Cerebellar cortex (tissue), 1 donor: ENCODE results near the gene CLDN15.
"Not testable (repeated sequence)": the region's sequence is repeated elsewhere in the genome, so short reads cannot be mapped to it uniquely, and the experiment has no call there.

Experiments
- DNase-seq: peaks from one replicate; pipeline ENCODE4 v3.0.0-alpha.2; 2015; ENCODE audit warnings: low spot score

The CLDN15 gene

DNA sequence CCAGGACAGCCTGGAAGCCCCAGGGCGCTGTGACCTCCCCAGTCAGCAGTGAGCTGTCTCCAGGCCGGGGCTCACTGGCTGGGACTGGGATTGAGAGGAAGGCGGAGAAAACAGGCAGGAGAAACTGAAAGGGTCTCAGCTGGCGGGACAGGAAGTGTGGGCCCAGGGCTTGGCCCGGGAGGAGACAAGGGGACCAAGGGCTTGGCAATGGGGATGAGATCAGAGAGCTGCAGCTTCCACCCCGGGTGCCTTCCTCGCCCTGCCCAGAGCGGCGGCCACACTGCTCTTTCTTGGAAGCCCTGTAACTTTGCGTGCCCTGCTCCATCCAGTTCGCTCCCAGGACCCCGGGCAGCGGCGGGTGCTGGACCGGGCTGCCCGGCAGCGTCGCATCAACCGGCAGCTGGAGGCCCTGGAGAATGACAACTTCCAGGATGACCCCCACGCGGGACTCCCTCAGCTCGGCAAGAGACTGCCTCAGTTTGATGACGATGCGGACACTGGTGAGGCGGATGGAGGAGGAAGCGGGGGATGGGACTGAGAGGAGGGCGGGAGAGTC, 15.2 kb downstream of the CLDN15 start:
- DNase-seq: no peak

- DNase-seq: no peak
These were observed 17.3 kb downstream of the CLDN15 start for GRCh38 chr7:101220295-101220694.

DNA sequence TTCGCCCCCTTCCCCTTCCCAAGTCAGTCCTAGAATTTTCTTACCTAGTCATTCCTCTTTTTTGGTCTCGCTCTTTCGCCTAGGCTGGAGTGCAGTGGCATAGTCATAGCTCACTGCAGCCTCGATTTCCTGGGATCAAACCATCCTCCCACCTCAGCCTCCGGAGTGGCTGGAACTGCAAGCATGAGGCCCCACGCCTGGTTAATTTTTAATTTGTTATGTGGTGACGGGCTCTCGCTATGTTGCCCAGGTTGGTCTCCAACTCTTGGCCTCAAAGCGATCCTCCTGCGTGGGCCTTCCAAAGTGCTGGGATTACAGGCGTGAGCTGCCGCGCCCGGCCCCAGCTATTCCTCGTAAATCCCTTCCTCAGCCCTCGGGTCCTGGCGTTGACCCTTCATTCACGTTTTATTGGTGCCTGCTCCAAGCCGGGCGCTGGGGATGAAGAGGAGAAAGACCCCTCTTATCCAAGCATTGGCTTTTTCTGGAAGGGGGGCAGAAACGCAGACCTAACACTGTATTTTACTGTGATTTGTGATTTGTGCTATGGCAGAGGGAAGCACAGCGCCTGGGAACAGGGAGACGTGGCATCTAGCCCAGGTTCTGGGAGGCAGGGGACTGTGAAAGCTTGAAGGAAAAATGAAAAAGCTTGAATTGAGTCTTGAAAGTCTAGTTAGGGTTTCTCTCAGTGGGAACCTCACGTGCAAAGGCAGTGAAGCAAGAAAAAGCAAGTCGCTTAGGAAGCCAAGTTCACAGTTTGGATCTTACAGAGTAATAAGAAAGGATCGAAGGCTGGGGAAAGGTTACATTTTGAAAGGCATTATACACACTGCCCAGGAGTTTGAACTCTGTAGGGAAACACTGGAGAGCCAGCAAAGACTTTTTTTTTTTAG, 19.1 kb downstream of the CLDN15 start:
- DNase-seq: no peak

DNA sequence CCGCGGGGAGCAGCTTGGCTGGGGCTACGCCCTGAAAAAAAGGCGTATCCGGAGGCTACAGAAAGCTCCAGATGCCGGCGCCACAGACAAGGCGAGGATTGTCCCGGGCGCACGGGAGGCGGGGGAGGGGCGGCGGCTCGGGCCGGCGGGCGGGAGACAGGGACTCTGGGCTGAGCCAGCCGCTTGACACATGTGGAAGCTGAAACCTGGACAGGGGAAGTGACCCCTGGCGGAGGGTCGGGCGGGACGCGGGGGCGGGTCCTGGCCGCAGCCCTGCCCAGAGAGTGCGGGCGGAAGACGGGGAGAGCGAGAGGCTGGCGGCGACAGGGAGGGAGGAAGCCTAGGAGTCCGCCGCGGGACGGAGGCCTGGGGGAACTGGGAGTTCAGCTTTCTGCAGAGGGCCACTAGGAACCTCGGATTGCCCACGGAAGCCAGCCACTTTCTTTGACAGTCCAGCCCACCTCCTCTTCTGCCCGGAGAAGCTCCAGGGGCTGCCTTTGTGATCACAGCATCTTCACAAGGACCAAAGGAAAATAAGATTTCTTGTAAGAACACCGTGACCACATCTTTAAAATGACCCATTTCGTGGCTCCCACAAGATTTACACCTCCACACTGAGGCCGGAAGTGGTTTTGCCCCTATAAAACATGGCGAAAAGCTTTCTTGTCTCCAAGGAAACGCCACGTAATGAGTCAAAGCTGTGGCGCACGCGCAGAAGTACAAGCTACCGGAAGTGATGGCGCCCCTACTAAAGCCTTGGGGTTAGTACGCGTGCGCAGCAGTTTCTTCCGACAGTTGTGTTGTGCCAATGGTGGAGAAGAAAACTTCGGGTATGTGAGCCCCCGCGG, 20.0 kb downstream of the CLDN15 start, which contains the start of the genes PLOD3 and ZNHIT1:
Gene PLOD3, minus strand, starts transcription at position 194 of the 848 bp plus-strand sequence. CDS start 307 bp downstream, outside the sequence.
Gene ZNHIT1, plus strand, starts transcription at position 778 of the 848 bp plus-strand sequence. Its CDS starts 31 bp downstream, at position 809.
- DNase-seq: peak; percentile 99

- DNase-seq: no peak
These were observed 20.7 kb downstream of the CLDN15 start for GRCh38 chr7:101216860-101217387.

- DNase-seq: no peak
These were observed 21.4 kb downstream of the CLDN15 start for GRCh38 chr7:101216001-101216859.

DNA sequence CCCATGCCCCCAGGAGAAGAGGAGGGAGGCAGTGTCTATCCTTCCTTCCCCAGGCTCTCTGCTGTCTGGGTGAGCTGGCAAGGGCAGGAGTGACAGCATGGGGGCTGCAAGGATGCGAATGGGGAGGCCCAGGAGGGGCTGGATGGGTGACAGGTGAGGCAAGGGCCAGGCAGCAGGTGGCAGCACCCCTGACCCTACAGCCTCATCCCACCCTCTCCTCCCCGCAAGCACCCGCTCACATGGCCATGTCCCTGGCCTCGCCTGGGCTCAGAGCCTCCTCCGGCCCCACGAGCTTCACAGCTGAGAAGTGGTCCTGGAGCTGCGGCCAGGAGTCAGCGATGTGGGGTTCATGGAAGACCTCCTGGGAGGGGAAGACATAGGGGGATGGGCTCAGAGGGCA, 25.6 kb downstream of the CLDN15 start:
- no peak for DNase-seq

DNA sequence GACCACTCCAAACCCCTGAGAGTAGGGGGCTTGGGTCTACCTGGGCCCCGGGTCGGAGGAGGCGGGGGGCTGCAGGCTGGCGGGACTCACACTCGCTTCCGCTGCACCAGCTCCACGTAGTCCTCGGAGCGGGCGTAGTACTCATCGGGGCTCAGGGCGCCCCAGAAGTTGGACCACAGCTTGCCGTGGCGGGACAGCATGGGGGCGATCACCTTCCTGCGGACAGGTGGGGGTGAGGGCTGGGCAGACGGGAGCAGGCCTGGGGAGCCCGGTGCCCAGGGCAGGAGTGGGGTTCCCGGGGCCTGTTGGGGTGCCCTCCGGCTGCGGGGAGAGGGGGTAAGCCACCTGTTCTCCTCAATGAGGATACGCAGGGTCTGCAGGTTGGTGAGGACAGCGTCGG, 26.1 kb downstream of the CLDN15 start:
- DNase-seq: no peak

- DNase-seq: no peak
These were observed 27.5 kb downstream of the CLDN15 start for GRCh38 chr7:101210143-101210542.

GRCh38 chr7:101208794-101209193, 28.8 kb downstream of the CLDN15 start:
- no peak for DNase-seq

DNA sequence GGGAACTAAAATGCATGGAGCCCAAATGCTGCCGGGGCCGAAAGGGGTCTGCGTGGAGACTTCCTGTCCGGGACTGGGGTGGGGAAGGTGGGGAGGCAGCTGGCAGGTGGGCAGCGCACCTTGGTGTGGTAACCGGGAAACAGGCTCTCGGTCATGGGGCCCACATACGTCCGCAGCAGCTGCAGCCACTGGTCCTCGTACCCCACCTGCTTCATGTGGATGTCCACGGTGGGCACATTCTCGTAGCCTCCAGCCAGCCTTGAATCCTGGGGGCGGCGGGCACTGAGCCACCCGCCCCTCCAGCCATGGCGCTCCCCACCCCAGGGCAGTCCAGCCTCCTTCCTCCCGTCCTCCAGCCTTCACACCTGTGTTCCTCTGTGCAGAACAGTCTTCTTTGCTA, 30.1 kb downstream of the CLDN15 start:
- DNase-seq: no peak

DNA sequence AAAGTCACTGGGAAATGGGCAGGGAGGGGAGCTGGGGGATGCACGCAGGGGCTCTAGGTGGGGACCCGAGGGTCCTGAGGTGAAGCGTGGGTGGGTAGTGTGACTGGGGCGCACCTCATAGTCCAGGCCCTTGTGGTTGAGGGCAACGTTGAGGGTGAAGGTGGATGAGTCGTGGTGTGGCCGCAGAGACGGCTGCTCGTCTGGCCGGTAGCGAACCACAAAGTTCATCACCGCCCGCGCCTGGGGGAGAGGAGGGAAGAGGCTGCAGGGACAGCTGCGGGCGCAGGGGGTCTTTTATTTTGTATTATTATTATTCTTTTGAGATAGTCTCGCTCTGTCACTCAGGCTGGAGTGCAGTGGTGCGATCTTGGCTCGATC, 30.9 kb downstream of the CLDN15 start:
- no peak for DNase-seq

DNA sequence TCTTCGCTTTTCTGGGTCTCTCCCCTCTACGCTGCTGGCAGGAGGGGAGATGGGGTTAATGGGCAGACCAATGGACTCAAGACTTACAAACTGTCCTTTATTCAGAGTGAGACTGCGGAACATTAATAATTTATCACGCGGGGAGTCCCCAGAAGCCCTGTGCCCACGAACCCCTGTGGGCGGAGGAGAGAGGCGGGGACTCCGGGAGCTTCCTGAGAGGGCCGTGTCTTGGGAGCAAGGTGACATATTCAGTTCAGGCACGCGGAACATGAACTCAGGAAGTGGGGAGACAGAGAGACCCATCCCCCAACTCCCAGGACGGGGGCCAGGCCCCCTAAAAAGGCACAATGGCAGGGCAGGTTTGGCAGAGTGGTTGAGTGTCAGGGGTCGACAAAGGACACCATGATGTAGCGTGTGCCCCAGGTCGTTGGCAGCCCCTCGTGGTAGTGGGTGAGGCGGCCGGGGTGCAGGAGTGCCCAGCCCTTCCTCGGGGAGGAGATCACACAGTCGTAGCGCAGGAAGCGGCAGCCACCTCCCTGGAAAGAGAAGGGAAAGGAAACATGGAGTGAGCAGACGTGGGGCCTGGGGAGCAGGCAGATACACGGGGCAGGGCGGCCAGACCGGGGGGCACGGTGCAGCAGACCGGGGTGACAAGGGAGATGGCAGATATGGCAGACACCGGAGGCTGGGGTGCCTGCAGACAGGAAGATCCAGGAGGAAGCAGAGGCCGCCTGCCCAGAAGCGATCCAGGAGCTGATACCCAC, 31.5 kb downstream of the CLDN15 start:
- DNase-seq: no peak

- not testable (repeated sequence) for DNase-seq
These were observed 33.6 kb downstream of the CLDN15 start for GRCh38 chr7:101203740-101204738.

DNA sequence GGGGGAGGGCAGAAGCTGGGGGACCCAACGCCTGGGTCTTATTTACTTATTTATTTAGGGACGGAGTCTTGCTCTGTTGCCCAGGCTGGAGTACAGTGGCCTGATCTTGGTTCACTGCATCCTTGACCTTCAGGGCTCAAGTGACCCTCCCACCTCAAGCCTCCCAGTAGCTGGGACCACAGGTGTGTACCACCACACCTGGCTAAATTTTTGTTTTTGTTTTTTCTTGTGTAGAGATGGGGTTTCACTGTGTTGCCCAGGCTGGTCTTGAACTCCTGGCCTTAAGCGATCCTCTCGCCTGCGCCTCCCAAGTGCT, 35.0 kb downstream of the CLDN15 start:
- DNase-seq: no peak

DNA sequence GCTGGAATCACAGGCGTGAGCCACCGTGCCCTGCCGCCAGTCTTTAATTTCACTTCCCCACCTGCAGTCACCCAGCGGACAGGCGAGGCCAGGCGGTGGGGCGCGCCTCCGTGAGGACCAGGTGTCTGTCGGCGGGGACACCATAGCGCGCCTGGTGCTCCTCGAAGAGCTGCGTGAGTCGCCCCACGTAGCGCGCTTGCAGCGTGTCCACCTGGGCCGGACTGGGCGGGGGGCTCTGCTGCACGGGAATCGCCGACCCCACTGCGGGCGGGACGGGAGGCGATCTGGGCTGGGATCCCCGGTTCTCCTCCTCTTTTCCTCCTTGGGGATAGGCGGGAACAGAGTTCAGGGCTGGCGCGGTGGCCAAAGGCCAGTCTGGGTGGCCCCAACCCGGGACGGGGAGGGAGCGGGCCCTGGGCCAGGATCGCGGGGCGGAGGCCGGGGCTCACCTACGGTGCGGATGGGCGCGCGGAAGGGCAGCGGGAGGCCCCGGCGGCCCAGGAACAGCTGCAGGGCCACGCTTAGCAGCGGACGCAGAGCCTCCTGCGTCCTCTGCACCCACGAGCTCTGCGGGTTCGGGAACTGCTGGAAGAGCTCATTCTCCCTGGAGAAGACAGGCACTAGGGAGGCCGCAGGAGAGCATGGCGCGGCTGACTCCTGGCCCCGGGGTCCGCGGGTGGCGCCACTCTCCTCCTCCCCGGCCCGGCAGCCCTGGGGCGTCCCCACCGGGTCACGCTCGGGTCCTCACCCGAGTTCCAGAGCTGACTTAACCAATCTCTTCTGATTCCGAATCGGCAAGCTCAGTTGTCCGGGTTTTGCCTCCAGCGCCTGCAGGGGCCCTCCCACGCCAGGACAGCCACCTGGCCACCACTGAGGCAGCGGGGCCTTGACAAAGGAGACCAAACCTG, 35.7 kb downstream of the CLDN15 start:
- no peak for DNase-seq

GRCh38 chr7:101200862-101201599, 36.6 kb downstream of the CLDN15 start, which contains the start of gene MOGAT3:
Gene MOGAT3, minus strand, starts transcription at chr7:101201036. Its CDS starts 182 bp downstream, at chr7:101200854.
- DNase-seq: no peak

- no peak for DNase-seq
These were observed 37.1 kb downstream of the CLDN15 start for GRCh38 chr7:101200504-101200861.
